Embryonic facial prominence (tissue), 1 donor: ENCODE data around the gene NSUN7.

Experiments used
- DNase-seq: peaks from one replicate; pipeline ENCODE4 v3.0.0-alpha.2; 2016; ENCODE audit errors: extremely low spot score

Gene NSUN7

GRCh38 chr4:40820101-40820500, 70.3 kb downstream of the NSUN7 start:
- DNase-seq = no peak

- DNase-seq = no peak
Observed at GRCh38 chr4:40822420-40823166, 72.8 kb downstream of the NSUN7 start.

- no peak for DNase-seq
Observed at GRCh38 chr4:40825014-40825838, 75.5 kb downstream of the NSUN7 start.

- DNase-seq = no peak
Observed at GRCh38 chr4:40826821-40827220, 77.1 kb downstream of the NSUN7 start.

GRCh38 chr4:40827758-40828157, 78.0 kb downstream of the NSUN7 start:
- DNase-seq = no peak

- no peak for DNase-seq
Observed at GRCh38 chr4:40828661-40829060, 78.9 kb downstream of the NSUN7 start.

- DNase-seq = no peak
Observed at GRCh38 chr4:40829586-40829985, 79.8 kb downstream of the NSUN7 start.

GRCh38 chr4:40831146-40831907, 81.6 kb downstream of the NSUN7 start:
- no peak for DNase-seq

GRCh38 chr4:40832175-40832574, 82.4 kb downstream of the NSUN7 start:
- no peak for DNase-seq

GRCh38 chr4:40833212-40833611, 83.5 kb downstream of the NSUN7 start:
- DNase-seq = no peak

GRCh38 chr4:40837094-40837870, 87.5 kb downstream of the NSUN7 start:
- no peak for DNase-seq

GRCh38 chr4:40838742-40839141, 89.0 kb downstream of the NSUN7 start:
- DNase-seq = no peak

- no peak for DNase-seq
Observed at GRCh38 chr4:40840255-40840984, 90.7 kb downstream of the NSUN7 start.

GRCh38 chr4:40840985-40841571, 91.3 kb downstream of the NSUN7 start:
- no peak for DNase-seq

- no peak for DNase-seq
Observed at GRCh38 chr4:40842318-40842717, 92.6 kb downstream of the NSUN7 start.

- DNase-seq = no peak
Observed at GRCh38 chr4:40842725-40843423, 93.1 kb downstream of the NSUN7 start.

GRCh38 chr4:40843696-40844095, 93.9 kb downstream of the NSUN7 start:
- no peak for DNase-seq

GRCh38 chr4:40844261-40844660, 94.5 kb downstream of the NSUN7 start:
- no peak for DNase-seq

- no peak for DNase-seq
Observed at GRCh38 chr4:40845154-40845835, 95.5 kb downstream of the NSUN7 start.
